Spleen (tissue), 11 donors: ENCODE data around the gene MAN2A2. TPM values are rescaled to one million over a fixed set of nuclear protein-coding genes. Genes with fewer than 3 reads are reported as not detected.

Experiments
- DNase-seq: peaks from one replicate; pipeline ENCODE4 v3.0.0-alpha.2; 2020
- H3K27ac ChIP-seq, 8 donors: fragments of 200-600 bp; sonication (generic) in 7 of 8; 1 replicate in 4 of 8; 2 replicates in 4 of 8; pipeline versions ENCODE4 v1.5.0 to v1.8.0; 2016 to 2021; ENCODE audit warnings: inconsistent platforms in 4 of 8, mild to moderate bottlenecking in 4 of 8, moderate library complexity in 1 of 8
- H3K27me3 ChIP-seq, 7 donors: fragments of 200-600 bp; sonication (generic) in 6 of 7; replicated peaks in 1 of 7; 1 replicate in 4 of 7; 2 replicates in 3 of 7; pipeline versions ENCODE4 v1.5.0 to v1.8.0; 2016 to 2021; ENCODE audit warnings: inconsistent platforms in 3 of 7, mild to moderate bottlenecking in 1 of 7
- H3K36me3 ChIP-seq, 6 donors: fragments of 200-600 bp; sonication (generic) in 5 of 6; 1 replicate in 4 of 6; 2 replicates in 2 of 6; pipeline versions ENCODE4 v1.5.0 to v1.8.0; 2016 to 2021; ENCODE audit warnings: inconsistent platforms in 2 of 6
- H3K4me1 ChIP-seq, 6 donors: fragments of 200-600 bp; sonication (generic) in 5 of 6; 1 replicate in 3 of 6; 2 replicates in 3 of 6; pipeline versions ENCODE4 v1.5.0 to v1.8.0; 2016 to 2021; ENCODE audit warnings: inconsistent platforms in 3 of 6
- H3K4me3 ChIP-seq, 8 donors: fragments of 200-600 bp; sonication (generic) in 7 of 8; 1 replicate in 4 of 8; 2 replicates in 4 of 8; pipeline versions ENCODE4 v1.5.0 to v1.8.0; 2016 to 2021; ENCODE audit warnings: inconsistent platforms in 4 of 8, mild to moderate bottlenecking in 4 of 8, moderate library complexity in 2 of 8
- H3K9me3 ChIP-seq, 8 donors: fragments of 200-600 bp; sonication (generic) in 7 of 8; 1 replicate in 4 of 8; 2 replicates in 4 of 8; pipeline versions ENCODE4 v1.5.0 to v1.8.0; 2016 to 2021; ENCODE audit warnings: inconsistent platforms in 4 of 8
- CTCF ChIP-seq, 11 experiments: fragments of 200-600 bp in 7 of 11; fragments of 450-650 bp in 4 of 11; sonication (generic) in 4 of 11; IDR thresholded peaks in 8 of 11; conservative IDR thresholded peaks in 3 of 11; 1 replicate in 7 of 11; 2 replicates in 4 of 11; pipeline versions ENCODE4 v1.4.0 to v1.8.0; 2016 to 2021; ENCODE audit warnings: antibody characterized with exemption in 11 of 11, inconsistent platforms in 4 of 11, mild to moderate bottlenecking in 1 of 11
- POLR2A ChIP-seq, 3 donors: fragments of 450-650 bp; IDR thresholded peaks; one replicate each; pipeline ENCODE4 v1.5.1; 2017; ENCODE audit warnings: antibody characterized with exemption in 3 of 3, mild to moderate bottlenecking in 1 of 3
- POLR2AphosphoS5 ChIP-seq, 3 donors: sonication (generic); formaldehyde crosslinking; IDR thresholded peaks; one replicate each; pipeline ENCODE4 v1.5.1; 2017; ENCODE audit warnings: antibody characterized with exemption in 3 of 3
- WGBS, 5 donors: extraction: QIAGEN DNeasy Blood & Tissue Kit in 3 of 5; methylation state at CpG; one replicate each; pipeline versions ENCODE4 v1.1.5 to v1.1.7; 2013 to 2018; 5-methylcytosine and 5-hydroxymethylcytosine counted together
- intact Hi-C: fragments of 100-400 bp; cut with DNase I; formaldehyde crosslinking; loops from one replicate; pipeline ENCODE4 v1.15.0; 2023; ENCODE audit warnings: low total_unique reads
- polyA plus RNA-seq, 3 donors: library from polyadenylated mRNA; stranded (reverse); fragments of 200-250 nt; gene quantifications; one replicate each; pipeline ENCODE4 v1.2.1, GENCODE V29; 2013
- total RNA-seq, 7 donors: library from RNA; depleted of rRNA in 3 of 7; stranded (reverse); fragments of >200 nt in 3 of 7; fragmentation: NEBNext Ultra II Directional in 4 of 7; extraction: Animal tissue kit (Norgen Biotek cat#: 25700) in 4 of 7; gene quantifications; one replicate each; pipeline versions ENCODE4 v1.1.0 to v1.2.1, GENCODE V29; 2016 to 2021
- donor health status: healthy with polysubstance abuse.
- donor health status: DM: no; HTN: no; CAD: no; lungs with moderate emphysema.
- donor health status: DM: no; HTN: no; CAD: no.
- donor health status: Bipolar disorder and iron deficiency.
- donor health status: healthy.
- donor health status: DM: no; HTN: no; CAD: no.
- donor health status: DM: yes; HTN: yes; CAD: no.

The MAN2A2 gene
- total and polyA plus RNA-seq, 10 donors: 13.7 to 167 (median 110) TPM

DNA sequence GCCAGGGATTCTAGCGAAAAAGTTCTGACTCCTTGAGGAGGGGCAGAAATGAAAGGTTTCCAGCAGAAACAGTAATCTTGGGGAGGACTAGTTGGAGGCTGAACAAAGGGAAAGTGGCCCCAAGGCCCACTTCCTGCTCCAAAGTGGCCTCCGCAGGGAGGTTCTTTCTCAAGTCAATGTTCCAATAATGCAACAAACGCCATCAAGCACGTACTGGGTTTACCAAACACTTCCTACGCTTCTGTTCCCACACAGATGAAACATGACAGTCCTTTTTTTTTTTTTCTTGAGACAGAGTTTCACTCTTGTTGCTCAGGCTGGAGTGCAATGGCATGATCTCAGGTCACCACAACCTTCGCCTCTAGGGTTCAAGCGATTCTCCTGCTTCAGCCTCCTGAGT lies 42.0 kb downstream of the MAN2A2 start:
- peak overlapping the region in 1 of 8 donors; percentile 42 for H3K27ac ChIP-seq
- peaks cover 9 to 100% (median 95%) of the 10 kb centered on the region in 6 donors for H3K36me3 ChIP-seq
- no peaks in the 10 kb centered on the region for H3K27me3 ChIP-seq
- TF ChIP-seq POLR2AphosphoS5 (IDR thresholded peaks at IDR 0.05) (no peak), POLR2A (IDR thresholded peaks at IDR 0.05) (no peak), CTCF (IDR thresholded peaks at IDR 0.05 in 8 of 11, conservative IDR thresholded peaks at IDR 0.05 in 3 of 11) (no peak)
- WGBS, 5 donors: 61 to 86% (median 82%) methylated on average over 7 of the region's 7 CpGs
- intact Hi-C loops: no loop called here
- H3K9me3 ChIP-seq: no peaks in the 10 kb centered on the region
- peaks cover 0 to 12% (median 0%) of the 10 kb centered on the region in 6 donors for H3K4me1 ChIP-seq
- no peak overlapping the region for H3K4me3 ChIP-seq
- no peak for DNase-seq

DNA sequence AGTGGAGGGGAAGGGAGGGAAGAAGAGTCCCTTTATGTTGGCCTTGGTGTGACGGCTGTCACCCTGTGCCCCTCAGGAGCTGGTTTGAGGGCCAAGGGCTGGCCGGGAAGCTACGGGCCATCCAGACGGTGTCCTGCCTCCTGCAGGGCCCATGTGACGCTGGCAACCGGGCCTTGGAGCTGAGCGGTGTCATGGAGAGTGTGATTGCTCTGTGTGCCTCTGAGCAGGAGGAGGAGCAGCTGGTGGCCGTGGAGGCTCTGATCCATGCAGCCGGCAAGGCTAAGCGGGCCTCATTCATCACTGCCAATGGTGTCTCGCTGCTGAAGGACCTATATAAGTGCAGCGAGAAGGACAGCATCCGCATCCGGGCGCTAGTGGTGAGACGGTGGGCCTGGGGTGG lies 43.4 kb downstream of the MAN2A2 start:
- 94 to 97% (median 95%) methylated on average over 16 of the region's 16 CpGs for WGBS, 5 donors
- no peak overlapping the region for H3K4me3 ChIP-seq
- H3K4me1 ChIP-seq: peaks cover 0 to 14% (median 0%) of the 10 kb centered on the region in 6 donors
- peaks cover 7 to 100% (median 95%) of the 10 kb centered on the region in 6 donors for H3K36me3 ChIP-seq
- no peak overlapping the region for H3K27ac ChIP-seq
- H3K27me3 ChIP-seq: no peaks in the 10 kb centered on the region
- no peak for DNase-seq
- TF ChIP-seq POLR2AphosphoS5 (IDR thresholded peaks at IDR 0.05): peak in 1 of 3 donors; percentile 44
- no peak for TF ChIP-seq POLR2A (IDR thresholded peaks at IDR 0.05)
- intact Hi-C loops: no loop called here
- H3K9me3 ChIP-seq: no peaks in the 10 kb centered on the region

- no peak for DNase-seq
Measured at GRCh38 chr15:90946941-90947576, 44.0 kb downstream of the MAN2A2 start.

DNA sequence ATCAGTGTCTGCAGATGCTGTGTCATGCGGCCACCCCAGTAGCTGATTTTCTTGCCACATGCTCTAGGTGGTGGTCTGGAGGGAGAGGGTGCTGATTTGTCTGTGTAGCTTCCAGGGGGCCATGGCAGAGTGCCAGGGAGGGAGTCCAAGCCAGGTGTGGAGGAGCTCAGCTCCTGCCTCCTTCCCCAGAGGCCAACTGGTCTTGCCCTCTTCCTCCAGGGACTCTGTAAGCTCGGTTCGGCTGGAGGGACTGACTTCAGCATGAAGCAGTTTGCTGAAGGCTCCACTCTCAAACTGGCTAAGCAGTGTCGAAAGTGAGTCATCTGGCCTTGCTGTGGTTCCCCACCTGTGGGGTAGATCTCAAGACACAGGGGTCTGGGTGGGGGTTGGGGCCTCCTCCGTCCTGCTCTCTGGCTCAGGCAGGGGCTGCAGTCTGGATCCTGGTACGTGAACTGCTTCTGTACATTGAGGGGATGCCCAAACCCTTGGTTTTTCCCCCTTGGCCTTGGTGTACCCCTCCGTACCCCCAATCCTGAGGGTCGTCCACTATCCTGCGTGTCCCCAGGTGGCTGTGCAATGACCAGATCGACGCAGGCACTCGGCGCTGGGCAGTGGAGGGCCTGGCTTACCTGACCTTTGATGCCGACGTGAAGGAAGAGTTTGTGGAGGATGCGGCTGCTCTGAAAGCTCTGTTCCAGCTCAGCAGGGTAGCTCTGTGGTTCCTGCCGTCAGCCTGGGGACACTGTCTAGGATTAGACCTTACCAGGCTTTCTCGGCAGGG lies 44.7 kb downstream of the MAN2A2 start:
- WGBS, 5 donors: 88 to 97% (median 92%) methylated on average over 12 to 18 of the region's 18 CpGs
- peaks cover 7 to 100% (median 96%) of the 10 kb centered on the region in 6 donors for H3K36me3 ChIP-seq
- TF ChIP-seq POLR2A (IDR thresholded peaks at IDR 0.05) (no peak), CTCF (IDR thresholded peaks at IDR 0.05 in 8 of 11, conservative IDR thresholded peaks at IDR 0.05 in 3 of 11) (no peak), POLR2AphosphoS5 (IDR thresholded peaks at IDR 0.05) (no peak)

More at GRCh38 chr15:90946941-90947576, 44.0 kb downstream of the MAN2A2 start:
- Histone ChIP-seq H3K27me3 (no peaks in the 10 kb centered on the region), H3K36me3 (peaks cover 7 to 100% (median 96%) of the 10 kb centered on the region in 6 donors), H3K4me3 (no peak overlapping the region), H3K9me3 (no peaks in the 10 kb centered on the region), H3K27ac (no peak overlapping the region), H3K4me1 (peaks cover 0 to 14% (median 0%) of the 10 kb centered on the region in 6 donors)
- no peak for TF ChIP-seq POLR2AphosphoS5 (IDR thresholded peaks at IDR 0.05)
- no peak for TF ChIP-seq CTCF (IDR thresholded peaks at IDR 0.05 in 8 of 11, conservative IDR thresholded peaks at IDR 0.05 in 3 of 11)
- TF ChIP-seq POLR2A (IDR thresholded peaks at IDR 0.05): no peak
- intact Hi-C loops: no loop called here
- WGBS, 5 donors: 84 to 95% (median 88%) methylated on average over 4 to 8 of the region's 8 CpGs

More for the DNA sequence above, 44.7 kb downstream of the MAN2A2 start:
- DNase-seq: no peak
- intact Hi-C loops: no loop called here
- Histone ChIP-seq H3K4me3 (no peak overlapping the region), H3K27ac (no peak overlapping the region), H3K9me3 (no peaks in the 10 kb centered on the region), H3K4me1 (peaks cover 0 to 14% (median 0%) of the 10 kb centered on the region in 6 donors), H3K27me3 (no peaks in the 10 kb centered on the region)
